Neural progenitor cell (in vitro differentiated cells): ENCODE results near the gene POP7. TPM values are rescaled to one million over a fixed set of nuclear protein-coding genes. Genes with fewer than 3 reads are reported as not detected.

Experiments
- DNase-seq: peaks from one replicate; pipeline ENCODE4 v3.0.0-alpha.2; 2016; ENCODE audit warnings: low spot score
- H2AFZ ChIP-seq: fragments of 200-600 bp; sonication (generic); replicated peaks from 2 replicates; pipeline ENCODE4 v1.6.1; 2016; ENCODE audit warnings: antibody characterized with exemption
- H3F3A ChIP-seq: fragments of 200-600 bp; sonication (generic); 2 replicates; pipeline ENCODE4 v1.6.1; 2016; ENCODE audit warnings: antibody characterized with exemption, low read depth
- H3K27ac ChIP-seq: fragments of 200-600 bp; sonication (generic); 2 replicates; pipeline ENCODE4 v1.5.1; 2016; ENCODE audit warnings: mild to moderate bottlenecking
- H3K27me3 ChIP-seq: fragments of 200-600 bp; sonication (generic); 2 replicates; pipeline ENCODE4 v1.6.1; 2016; ENCODE audit warnings: mild to moderate bottlenecking, moderate library complexity
- H3K36me3 ChIP-seq: fragments of 200-600 bp; sonication (generic); 2 replicates; pipeline ENCODE4 v1.5.1; 2016
- H3K4me1 ChIP-seq: fragments of 200-600 bp; sonication (generic); 2 replicates; pipeline ENCODE4 v1.6.1; 2016; ENCODE audit warnings: mixed run types
- H3K4me2 ChIP-seq: fragments of 200-600 bp; sonication (generic); 2 replicates; pipeline ENCODE4 v1.6.1; 2016
- H3K4me3 ChIP-seq: fragments of 200-600 bp; sonication (generic); 2 replicates; pipeline ENCODE4 v1.5.1; 2016
- H3K79me2 ChIP-seq: fragments of 200-600 bp; sonication (generic); 2 replicates; pipeline ENCODE4 v1.6.1; 2016; ENCODE audit warnings: low read depth
- H3K9ac ChIP-seq: fragments of 200-600 bp; sonication (generic); 2 replicates; pipeline ENCODE4 v1.6.1; 2016
- H3K9me3 ChIP-seq: fragments of 200-600 bp; sonication (generic); 2 replicates; pipeline ENCODE4 v1.5.1; 2016; ENCODE audit warnings: low read depth
- H4K20me1 ChIP-seq: fragments of 200-600 bp; sonication (generic); 2 replicates; pipeline ENCODE4 v1.6.1; 2016; ENCODE audit warnings: low read depth
- H3K27ac Mint-ChIP-seq: 3 replicates; pipeline ENCODE4 v1.8.0; 2021; ENCODE audit warnings: mixed read lengths
- H3K27me3 Mint-ChIP-seq: 2 replicates; pipeline ENCODE4 v1.8.0; 2022; ENCODE audit warnings: low read depth, mild to moderate bottlenecking, inconsistent platforms, moderate library complexity, mixed read lengths; ENCODE audit not compliant: insufficient read depth
- H3K36me3 Mint-ChIP-seq: 3 replicates; pipeline ENCODE4 v1.8.0; 2021; ENCODE audit warnings: mixed read lengths
- H3K4me1 Mint-ChIP-seq: 3 replicates; pipeline ENCODE4 v1.8.0; 2021; ENCODE audit warnings: mixed read lengths
- H3K4me3 Mint-ChIP-seq: 3 replicates; pipeline ENCODE4 v1.8.0; 2021; ENCODE audit warnings: mild to moderate bottlenecking, moderate library complexity, mixed read lengths
- H3K9me3 Mint-ChIP-seq: 3 replicates; pipeline ENCODE4 v1.8.0; 2020; ENCODE audit warnings: mixed read lengths
- CTCF ChIP-seq: fragments of 200-600 bp; sonication (generic); IDR thresholded peaks from 2 replicates; pipeline ENCODE4 v1.5.1; 2017; ENCODE audit warnings: antibody characterized with exemption, mild to moderate bottlenecking
- EZH2 ChIP-seq: fragments of 200-600 bp; sonication (generic); IDR thresholded peaks from 2 replicates; pipeline ENCODE4 v1.6.1; 2017; ENCODE audit warnings: antibody characterized with exemption, mild to moderate bottlenecking, moderate library complexity
- EZH2phosphoT487 ChIP-seq: fragments of 200-600 bp; sonication (generic); IDR thresholded peaks from 2 replicates; pipeline ENCODE4 v1.6.1; 2017; ENCODE audit warnings: antibody characterized with exemption
- total RNA-seq: library from RNA; depleted of rRNA; stranded (reverse); fragments of >200 nt; gene quantifications from 2 replicates; pipeline ENCODE4 v1.2.3, GENCODE V29; 2015; ENCODE audit warnings: low replicate concordance

Gene POP7
- total RNA-seq, 1 donor from 2014 or later = 19.4 TPM

DNA sequence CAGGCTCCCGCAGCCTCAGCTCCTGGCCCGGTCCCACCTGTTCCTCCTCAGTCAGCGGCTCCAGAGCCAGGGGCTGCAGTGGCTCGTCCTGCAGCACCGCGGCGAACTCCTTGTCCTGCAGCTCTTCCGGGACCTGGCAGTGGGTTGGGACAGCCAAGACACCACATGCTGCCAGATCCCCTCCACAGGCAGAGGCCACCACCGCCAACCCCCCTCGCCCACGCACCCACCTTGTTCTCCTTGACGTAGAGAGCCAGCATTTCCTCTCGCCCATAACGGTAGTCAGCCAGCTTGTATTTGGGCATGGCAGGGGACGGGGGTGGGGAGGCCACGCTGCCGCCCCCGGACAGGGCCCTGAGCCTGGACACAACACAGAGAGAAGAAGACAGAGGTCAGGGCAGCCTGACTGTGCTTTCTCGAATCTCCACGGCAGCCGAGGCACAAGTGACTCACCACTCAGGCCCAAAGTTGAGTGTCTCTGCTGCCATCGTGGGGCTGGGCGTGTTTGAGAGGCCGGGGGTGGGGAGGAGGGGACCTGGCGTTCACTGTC, 18.1 kb upstream of the POP7 start:
- Mint-ChIP-seq H3K27me3 (peaks cover 5% of the 10 kb centered on the region), H3K4me3 (no peak overlapping the region), H3K36me3 (peaks cover 10% of the 10 kb centered on the region), H3K9me3 (no peaks in the 10 kb centered on the region), H3K4me1 (peaks cover 31% of the 10 kb centered on the region), H3K27ac (no peak overlapping the region)
- DNase-seq = no peak
- TF ChIP-seq CTCF = no peak
- TF ChIP-seq EZH2phosphoT487 = no peak
- no peak for TF ChIP-seq EZH2
- Histone ChIP-seq H3K27me3 (no peaks in the 10 kb centered on the region), H3K27ac (no peak overlapping the region), H3K4me2 (no peak overlapping the region), H2AFZ (no peak overlapping the region), H3K4me3 (no peak overlapping the region), H3K36me3 (no peaks in the 10 kb centered on the region), H4K20me1 (peaks cover 80% of the 10 kb centered on the region), H3K4me1 (peaks cover 21% of the 10 kb centered on the region), H3K79me2 (peaks cover 53% of the 10 kb centered on the region), H3F3A (peaks cover 18% of the 10 kb centered on the region), H3K9me3 (no peaks in the 10 kb centered on the region), H3K9ac (no peak overlapping the region)

DNA sequence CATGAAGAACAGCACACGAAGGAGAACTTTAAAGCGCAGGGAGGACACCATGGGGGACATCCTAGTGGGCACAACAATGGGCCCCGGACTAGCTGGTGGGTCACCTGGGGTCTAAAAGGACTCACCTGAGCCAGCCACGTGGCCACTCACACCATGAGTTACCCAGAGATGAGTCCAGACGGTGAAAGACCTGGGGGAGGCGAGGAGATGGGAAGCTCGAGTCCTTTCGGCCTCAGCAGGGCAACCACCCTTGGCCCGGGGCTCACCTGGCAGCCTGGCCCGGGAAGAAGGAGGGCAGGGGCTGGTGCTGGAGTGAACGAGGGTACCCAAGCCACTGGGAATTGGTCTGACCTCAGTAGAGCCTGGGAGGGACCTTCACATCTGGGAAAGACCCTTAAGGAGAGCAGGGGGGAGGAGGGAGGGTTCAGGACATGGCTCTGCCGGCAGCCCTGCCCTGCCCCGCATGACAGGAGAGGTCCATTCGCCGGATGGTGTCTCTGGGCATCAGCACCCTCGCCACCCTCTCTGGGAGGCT, 17.5 kb upstream of the POP7 start:
- TF ChIP-seq EZH2phosphoT487 (no peak), EZH2 (no peak), CTCF (no peak)
- peaks cover 23% of the 10 kb centered on the region for H3F3A ChIP-seq
- Mint-ChIP-seq H3K9me3 (no peaks in the 10 kb centered on the region), H3K27ac (peak overlapping the region; percentile 47), H3K4me3 (peak overlapping the region; percentile 58), H3K4me1 (peaks cover 36% of the 10 kb centered on the region), H3K36me3 (peaks cover 8% of the 10 kb centered on the region), H3K27me3 (peaks cover 9% of the 10 kb centered on the region)
- no peak for DNase-seq
- no peaks in the 10 kb centered on the region for H3K36me3 ChIP-seq
- H3K79me2 ChIP-seq = peaks cover 59% of the 10 kb centered on the region
- H3K4me3 ChIP-seq = no peak overlapping the region
- H3K4me1 ChIP-seq = peaks cover 21% of the 10 kb centered on the region
- peaks cover 80% of the 10 kb centered on the region for H4K20me1 ChIP-seq
- H3K27me3 ChIP-seq = no peaks in the 10 kb centered on the region
- no peak overlapping the region for H3K27ac ChIP-seq
- H3K9ac ChIP-seq = no peak overlapping the region
- H2AFZ ChIP-seq = no peak overlapping the region
- H3K9me3 ChIP-seq = no peaks in the 10 kb centered on the region
- no peak overlapping the region for H3K4me2 ChIP-seq

DNA sequence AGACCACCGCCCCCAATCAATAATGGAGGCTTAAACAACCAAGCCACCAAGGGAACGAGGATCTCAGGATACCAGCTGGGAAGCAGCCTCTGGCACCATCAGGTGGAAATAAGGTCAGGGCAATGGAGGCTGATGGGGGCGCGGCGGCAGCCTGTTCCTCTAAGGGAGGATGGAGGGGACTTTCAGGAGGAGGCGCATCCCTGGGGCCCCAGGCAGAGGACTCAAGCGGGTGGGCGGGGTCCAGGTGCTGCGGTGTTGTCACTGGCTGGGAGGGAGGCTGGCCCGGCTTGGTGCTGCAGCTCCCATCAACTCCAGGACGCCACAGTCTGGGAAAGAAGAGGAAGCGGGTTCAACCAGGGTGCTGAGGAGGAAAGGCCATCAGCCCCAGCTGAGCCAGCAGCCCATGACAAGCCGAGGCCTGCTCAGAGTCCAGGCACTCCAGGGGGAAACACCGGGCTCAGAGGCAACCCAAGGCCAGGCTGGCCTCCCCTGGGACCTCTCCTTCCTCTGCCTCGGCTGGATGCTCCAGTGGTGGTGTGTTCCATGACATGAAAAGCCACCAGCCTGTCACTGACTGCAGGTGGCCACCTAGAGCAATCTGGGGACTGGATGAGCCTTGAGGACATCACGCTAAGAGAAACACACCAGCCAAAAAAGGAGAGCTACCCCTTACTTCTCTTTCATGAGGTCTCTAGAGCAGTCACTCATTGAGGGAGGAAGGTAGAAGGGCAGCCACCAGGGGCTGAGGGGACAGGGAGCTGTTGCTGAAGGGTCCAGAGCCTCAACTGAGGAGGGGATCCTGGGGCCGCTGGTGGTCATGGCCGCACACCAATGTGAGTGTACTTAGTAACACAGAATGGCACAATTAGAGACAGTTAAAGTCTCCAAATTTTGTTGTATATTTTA, 16.4 kb upstream of the POP7 start:
- peaks cover 8% of the 10 kb centered on the region for H3K36me3 Mint-ChIP-seq
- H3F3A ChIP-seq = peaks cover 26% of the 10 kb centered on the region
- H3K27me3 Mint-ChIP-seq = peaks cover 9% of the 10 kb centered on the region
- peaks cover 80% of the 10 kb centered on the region for H4K20me1 ChIP-seq
- H3K9me3 Mint-ChIP-seq = no peaks in the 10 kb centered on the region
- H3K27me3 ChIP-seq = peaks cover under 1% of the 10 kb centered on the region
- no peak overlapping the region for H3K4me2 ChIP-seq
- H3K79me2 ChIP-seq = peaks cover 63% of the 10 kb centered on the region
- peaks cover 21% of the 10 kb centered on the region for H3K4me1 ChIP-seq
- no peaks in the 10 kb centered on the region for H3K36me3 ChIP-seq
- peaks cover 36% of the 10 kb centered on the region for H3K4me1 Mint-ChIP-seq
- DNase-seq = no peak
- no peak overlapping the region for H3K27ac ChIP-seq
- TF ChIP-seq CTCF = no peak
- TF ChIP-seq EZH2phosphoT487 = no peak
- TF ChIP-seq EZH2 = no peak
- no peak overlapping the region for H3K4me3 ChIP-seq
- H3K9me3 ChIP-seq = no peaks in the 10 kb centered on the region
- peak overlapping the region; percentile 42 for H3K27ac Mint-ChIP-seq
- peak overlapping the region; percentile 58 for H3K4me3 Mint-ChIP-seq
- H2AFZ ChIP-seq = no peak overlapping the region
- H3K9ac ChIP-seq = peak overlapping the region; percentile 2
